ENCODE measurements around the gene PLCB1.

The PLCB1 gene

GRCh38 chr20:8313073-8313472 lies 181.0 kb downstream of the PLCB1 start:
- Histone ChIP-seq H3K36me3 (replicated peaks in 1 of 2; ENCODE audit: control insufficient read depth in 2 of 2, insufficient read depth in 2 of 2, low read length in 2 of 2) (no peaks in the 10 kb centered on the region), H3K14ac (ENCODE audit: low read length) (no peak overlapping the region), H3K27ac (replicated peaks; ENCODE audit: low read length) (no peak overlapping the region), H3K9me3 (replicated peaks in 1 of 2; ENCODE audit: control insufficient read depth in 2 of 2, insufficient read depth in 1 of 2, low read depth in 1 of 2, low read length in 2 of 2) (peaks cover 0 to 2% of the 10 kb centered on the region in 2 donors), H3K18ac (ENCODE audit: low read length) (no peak overlapping the region), H3K4me1 (ENCODE audit: control insufficient read depth in 2 of 2, insufficient read depth in 1 of 2, low read depth in 1 of 2, low read length in 2 of 2) (peaks cover 2 to 13% of the 10 kb centered on the region in 2 donors), H2AK5ac (ENCODE audit: low read depth, low read length) (no peak overlapping the region), H2AFZ (ENCODE audit: low read length) (no peak overlapping the region), H2BK120ac (ENCODE audit: low read depth, low read length) (no peak overlapping the region), H4K8ac (ENCODE audit: low read depth, low read length) (no peak overlapping the region), H3K79me1 (ENCODE audit: low read depth, low read length) (no peaks in the 10 kb centered on the region), H2BK15ac (ENCODE audit: low read length) (no peak overlapping the region), H3K27me3 (ENCODE audit: control insufficient read depth in 3 of 3, insufficient read depth in 3 of 3, low read depth in 1 of 3, low read length in 3 of 3) (no peaks in the 10 kb centered on the region), H4K91ac (ENCODE audit: low read depth, low read length, poor library complexity) (no peak overlapping the region), H3K9ac (ENCODE audit: low read depth, low read length, poor library complexity) (no peak overlapping the region), H2BK5ac (ENCODE audit: low read length) (no peak overlapping the region), H3K23ac (ENCODE audit: low read depth, low read length, poor library complexity) (no peak overlapping the region), H3K4me3 (ENCODE audit: low read length in 2 of 2) (no peak overlapping the region), H3K4ac (ENCODE audit: low read length) (no peak overlapping the region), H2BK12ac (ENCODE audit: low read length) (no peak overlapping the region), H3K4me2 (ENCODE audit: insufficient read depth, low read length, poor library complexity, severe bottlenecking) (no peak overlapping the region)
- no peak for DNase-seq (ENCODE audit: low spot score)
- no CpG with 5 or more reads among the region's 1 CpG for WGBS, 2 donors (ENCODE audit: extremely low coverage in 2 of 2, insufficient read length in 2 of 2, insufficient replicate concordance in 1 of 2)

GRCh38 chr20:8315639-8316573 lies 183.8 kb downstream of the PLCB1 start:
- Histone ChIP-seq H2AK5ac (ENCODE audit: low read depth, low read length) (no peak overlapping the region), H3K9me3 (replicated peaks in 1 of 2; ENCODE audit: control insufficient read depth in 2 of 2, insufficient read depth in 1 of 2, low read depth in 1 of 2, low read length in 2 of 2) (peaks cover 0 to 2% of the 10 kb centered on the region in 2 donors), H2BK5ac (ENCODE audit: low read length) (no peak overlapping the region), H3K14ac (ENCODE audit: low read length) (no peak overlapping the region), H3K79me1 (ENCODE audit: low read depth, low read length) (no peaks in the 10 kb centered on the region), H4K91ac (ENCODE audit: low read depth, low read length, poor library complexity) (no peak overlapping the region), H2BK120ac (ENCODE audit: low read depth, low read length) (no peak overlapping the region), H3K4me3 (ENCODE audit: low read length in 2 of 2) (no peak overlapping the region), H3K18ac (ENCODE audit: low read length) (no peak overlapping the region), H3K9ac (ENCODE audit: low read depth, low read length, poor library complexity) (no peak overlapping the region), H3K27me3 (ENCODE audit: control insufficient read depth in 3 of 3, insufficient read depth in 3 of 3, low read depth in 1 of 3, low read length in 3 of 3) (no peaks in the 10 kb centered on the region), H3K4ac (ENCODE audit: low read length) (no peak overlapping the region), H3K36me3 (replicated peaks in 1 of 2; ENCODE audit: control insufficient read depth in 2 of 2, insufficient read depth in 2 of 2, low read length in 2 of 2) (no peaks in the 10 kb centered on the region), H2BK15ac (ENCODE audit: low read length) (no peak overlapping the region), H4K8ac (ENCODE audit: low read depth, low read length) (no peak overlapping the region), H3K4me2 (ENCODE audit: insufficient read depth, low read length, poor library complexity, severe bottlenecking) (no peak overlapping the region), H2BK12ac (ENCODE audit: low read length) (no peak overlapping the region), H2AFZ (ENCODE audit: low read length) (no peak overlapping the region), H3K23ac (ENCODE audit: low read depth, low read length, poor library complexity) (no peak overlapping the region), H3K4me1 (ENCODE audit: control insufficient read depth in 2 of 2, insufficient read depth in 1 of 2, low read depth in 1 of 2, low read length in 2 of 2) (peaks cover 0 to 2% of the 10 kb centered on the region in 2 donors), H3K27ac (replicated peaks; ENCODE audit: low read length) (no peak overlapping the region)
- WGBS, 2 donors (ENCODE audit: extremely low coverage in 2 of 2, insufficient read length in 2 of 2, insufficient replicate concordance in 1 of 2): no CpG with 5 or more reads among the region's 10 CpGs
- no peak for DNase-seq (ENCODE audit: low spot score)

GRCh38 chr20:8317448-8317847 lies 185.4 kb downstream of the PLCB1 start:
- no peak overlapping the region for H3K14ac ChIP-seq (ENCODE audit: low read length)
- H2BK15ac ChIP-seq (ENCODE audit: low read length): no peak overlapping the region
- H2BK120ac ChIP-seq (ENCODE audit: low read depth, low read length): no peak overlapping the region
- H3K79me1 ChIP-seq (ENCODE audit: low read depth, low read length): no peaks in the 10 kb centered on the region
- H3K4me1 ChIP-seq (ENCODE audit: control insufficient read depth in 2 of 2, insufficient read depth in 1 of 2, low read depth in 1 of 2, low read length in 2 of 2): peaks cover 0 to 2% of the 10 kb centered on the region in 2 donors
- no peak overlapping the region for H3K4ac ChIP-seq (ENCODE audit: low read length)
- no peak overlapping the region for H2AK5ac ChIP-seq (ENCODE audit: low read depth, low read length)
- H3K27ac ChIP-seq (replicated peaks; ENCODE audit: low read length): no peak overlapping the region
- H4K91ac ChIP-seq (ENCODE audit: low read depth, low read length, poor library complexity): no peak overlapping the region
- DNase-seq (ENCODE audit: low spot score): no peak
- WGBS, 2 donors (ENCODE audit: extremely low coverage in 2 of 2, insufficient read length in 2 of 2, insufficient replicate concordance in 1 of 2): no CpG with 5 or more reads among the region's 1 CpG
- H3K4me3 ChIP-seq (ENCODE audit: low read length in 2 of 2): no peak overlapping the region
- H4K8ac ChIP-seq (ENCODE audit: low read depth, low read length): no peak overlapping the region
- no peak overlapping the region for H3K4me2 ChIP-seq (ENCODE audit: insufficient read depth, low read length, poor library complexity, severe bottlenecking)
- no peaks in the 10 kb centered on the region for H3K27me3 ChIP-seq (ENCODE audit: control insufficient read depth in 3 of 3, insufficient read depth in 3 of 3, low read depth in 1 of 3, low read length in 3 of 3)
- H2AFZ ChIP-seq (ENCODE audit: low read length): no peak overlapping the region
- peaks cover 0 to 2% of the 10 kb centered on the region in 2 donors for H3K9me3 ChIP-seq (replicated peaks in 1 of 2; ENCODE audit: control insufficient read depth in 2 of 2, insufficient read depth in 1 of 2, low read depth in 1 of 2, low read length in 2 of 2)
- no peak overlapping the region for H2BK5ac ChIP-seq (ENCODE audit: low read length)
- no peak overlapping the region for H3K18ac ChIP-seq (ENCODE audit: low read length)
- H3K9ac ChIP-seq (ENCODE audit: low read depth, low read length, poor library complexity): no peak overlapping the region
- no peak overlapping the region for H2BK12ac ChIP-seq (ENCODE audit: low read length)
- H3K23ac ChIP-seq (ENCODE audit: low read depth, low read length, poor library complexity): no peak overlapping the region
- H3K36me3 ChIP-seq (replicated peaks in 1 of 2; ENCODE audit: control insufficient read depth in 2 of 2, insufficient read depth in 2 of 2, low read length in 2 of 2): no peaks in the 10 kb centered on the region

- Histone ChIP-seq H3K18ac (ENCODE audit: low read length) (no peak overlapping the region), H3K27ac (replicated peaks; ENCODE audit: low read length) (no peak overlapping the region), H3K79me1 (ENCODE audit: low read depth, low read length) (no peaks in the 10 kb centered on the region), H2BK120ac (ENCODE audit: low read depth, low read length) (no peak overlapping the region), H4K91ac (ENCODE audit: low read depth, low read length, poor library complexity) (no peak overlapping the region), H3K4me1 (ENCODE audit: control insufficient read depth in 2 of 2, insufficient read depth in 1 of 2, low read depth in 1 of 2, low read length in 2 of 2) (peaks cover 2 to 4% of the 10 kb centered on the region in 2 donors), H3K9me3 (replicated peaks in 1 of 2; ENCODE audit: control insufficient read depth in 2 of 2, insufficient read depth in 1 of 2, low read depth in 1 of 2, low read length in 2 of 2) (no peaks in the 10 kb centered on the region), H2AK5ac (ENCODE audit: low read depth, low read length) (no peak overlapping the region), H2BK12ac (ENCODE audit: low read length) (no peak overlapping the region), H3K9ac (ENCODE audit: low read depth, low read length, poor library complexity) (no peak overlapping the region), H3K4me2 (ENCODE audit: insufficient read depth, low read length, poor library complexity, severe bottlenecking) (no peak overlapping the region), H3K23ac (ENCODE audit: low read depth, low read length, poor library complexity) (no peak overlapping the region), H3K4me3 (ENCODE audit: low read length in 2 of 2) (no peak overlapping the region), H2AFZ (ENCODE audit: low read length) (no peak overlapping the region), H4K8ac (ENCODE audit: low read depth, low read length) (no peak overlapping the region), H2BK15ac (ENCODE audit: low read length) (no peak overlapping the region), H3K14ac (ENCODE audit: low read length) (no peak overlapping the region), H3K27me3 (ENCODE audit: control insufficient read depth in 3 of 3, insufficient read depth in 3 of 3, low read depth in 1 of 3, low read length in 3 of 3) (no peaks in the 10 kb centered on the region), H3K4ac (ENCODE audit: low read length) (no peak overlapping the region), H3K36me3 (replicated peaks in 1 of 2; ENCODE audit: control insufficient read depth in 2 of 2, insufficient read depth in 2 of 2, low read length in 2 of 2) (no peaks in the 10 kb centered on the region), H2BK5ac (ENCODE audit: low read length) (no peak overlapping the region)
- DNase-seq (ENCODE audit: low spot score): no peak
- no CpG with 5 or more reads among the region's 3 CpGs for WGBS, 2 donors (ENCODE audit: extremely low coverage in 2 of 2, insufficient read length in 2 of 2, insufficient replicate concordance in 1 of 2)
Measured at GRCh38 chr20:8318965-8319625, 187.0 kb downstream of the PLCB1 start.

All from neuronal stem cell (in vitro differentiated cells).